A549 (cell line): ENCODE measurements around the gene ZNF275.
"Not testable (repeated sequence)": the region's sequence is repeated elsewhere in the genome, so short reads cannot be mapped to it uniquely, and the experiment has no call there.

ENCODE experiments used
- BHLHE40 ChIP-seq: IDR thresholded peaks from 2 replicates; pipeline ENCODE4 v1.6.1; 2012; ENCODE audit warnings: low read depth, low read length, inconsistent platforms
- CTCF ChIP-seq: fragments of >200 bp; sonication (Bioruptor Twin); formaldehyde crosslinking; IDR thresholded peaks from 3 replicates; pipeline ENCODE4 v1.5.1; 2016
- ESRRA ChIP-seq: fragments of 150-350 bp; IDR thresholded peaks from 2 replicates; pipeline ENCODE4 v1.6.1; 2014; ENCODE audit warnings: mild to moderate bottlenecking, low read length, borderline replicate concordance
- NR3C1 ChIP-seq: fragments of >200 bp; sonication (Bioruptor Twin); formaldehyde crosslinking; IDR thresholded peaks from 3 replicates; pipeline ENCODE4 v1.6.1; 2017
- POLR2A ChIP-seq: IDR thresholded peaks from 2 replicates; pipeline ENCODE4 v1.6.1; 2012; ENCODE audit warnings: mild to moderate bottlenecking, low read length
- USF2 ChIP-seq: fragments of 450-650 bp; IDR thresholded peaks from 2 replicates; pipeline ENCODE4 v1.6.1; 2014; ENCODE audit warnings: antibody characterized with exemption

- not testable (repeated sequence) for TF ChIP-seq POLR2A, CTCF, USF2, BHLHE40, ESRRA, NR3C1
Measured at GRCh38 chrX:153285678-153286077, 48.3 kb upstream of the ZNF275 start.
